ENCODE results near the gene RABGEF1. TPM values are rescaled to one million over a fixed set of nuclear protein-coding genes. Genes with fewer than 3 reads are reported as not detected.

The RABGEF1 gene
- total RNA-seq, 3 donors from 2014 or later (not counting 1 experiment from before 2014, with no cell fraction given), result 26.1 to 38.1 (median 31.7) TPM

- Histone ChIP-seq H3K27me3 (ENCODE audit: control insufficient read depth, insufficient read depth, low read length) (no peaks in the 10 kb centered on the region), H3K27ac (ENCODE audit: low read length) (no peak overlapping the region), H3K9me3 (ENCODE audit: control insufficient read depth, insufficient read depth, low read length) (no peaks in the 10 kb centered on the region), H3K4me3 (ENCODE audit: low read length) (no peak overlapping the region), H3K36me3 (ENCODE audit: control insufficient read depth, insufficient read depth, low read length) (peaks cover 54% of the 10 kb centered on the region), H3K4me1 (ENCODE audit: control insufficient read depth, insufficient read depth, low read length) (peaks cover 3% of the 10 kb centered on the region)
- ATAC-seq (no peak), DNase-seq (no peak)
- intact Hi-C loops (cut with micrococcal nuclease), result no loop called here
- H3K27me3 Mint-ChIP-seq (ENCODE audit: low read depth in 2 of 2), result no peaks in the 10 kb centered on the region
- TF ChIP-seq, protein P1, sequence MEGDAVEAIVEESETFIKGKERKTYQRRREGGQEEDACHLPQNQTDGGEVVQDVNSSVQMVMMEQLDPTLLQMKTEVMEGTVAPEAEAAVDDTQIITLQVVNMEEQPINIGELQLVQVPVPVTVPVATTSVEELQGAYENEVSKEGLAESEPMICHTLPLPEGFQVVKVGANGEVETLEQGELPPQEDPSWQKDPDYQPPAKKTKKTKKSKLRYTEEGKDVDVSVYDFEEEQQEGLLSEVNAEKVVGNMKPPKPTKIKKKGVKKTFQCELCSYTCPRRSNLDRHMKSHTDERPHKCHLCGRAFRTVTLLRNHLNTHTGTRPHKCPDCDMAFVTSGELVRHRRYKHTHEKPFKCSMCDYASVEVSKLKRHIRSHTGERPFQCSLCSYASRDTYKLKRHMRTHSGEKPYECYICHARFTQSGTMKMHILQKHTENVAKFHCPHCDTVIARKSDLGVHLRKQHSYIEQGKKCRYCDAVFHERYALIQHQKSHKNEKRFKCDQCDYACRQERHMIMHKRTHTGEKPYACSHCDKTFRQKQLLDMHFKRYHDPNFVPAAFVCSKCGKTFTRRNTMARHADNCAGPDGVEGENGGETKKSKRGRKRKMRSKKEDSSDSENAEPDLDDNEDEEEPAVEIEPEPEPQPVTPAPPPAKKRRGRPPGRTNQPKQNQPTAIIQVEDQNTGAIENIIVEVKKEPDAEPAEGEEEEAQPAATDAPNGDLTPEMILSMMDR (IDR thresholded peaks at IDR 0.05), result no peak
- no peak overlapping the region for H3K27ac Mint-ChIP-seq
- H3K4me3 Mint-ChIP-seq, result no peak overlapping the region
- no peaks in the 10 kb centered on the region for H3K9me3 Mint-ChIP-seq
- WGBS (ENCODE audit: insufficient coverage), result 94% methylated on average over 2 of the region's 2 CpGs
- peaks cover 6 to 24% of the 10 kb centered on the region in 2 donors for H3K4me1 Mint-ChIP-seq
- peaks cover 30% of the 10 kb centered on the region for H3K36me3 Mint-ChIP-seq
These were observed 36.4 kb downstream of the RABGEF1 start for GRCh38 chr7:66776800-66777442.

DNA sequence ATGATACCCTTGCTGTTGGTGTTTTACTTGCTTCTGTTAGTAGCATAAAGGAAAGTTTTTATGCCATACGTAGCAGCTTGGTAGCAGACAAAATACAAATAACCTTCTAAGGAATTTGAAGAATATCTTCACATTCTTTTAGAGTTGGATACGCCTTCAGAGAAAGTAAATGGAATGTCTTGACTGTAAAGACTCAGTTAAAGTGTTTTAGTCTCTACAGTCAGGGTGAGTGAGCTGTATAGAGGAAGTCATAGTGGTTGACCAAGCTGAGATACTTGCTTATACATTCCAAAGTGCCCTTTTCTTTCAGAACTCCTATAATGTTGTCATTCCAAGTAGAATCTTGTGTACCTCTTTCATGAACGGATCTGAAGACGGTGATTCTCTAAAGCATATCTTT is 37.7 kb downstream of the RABGEF1 start:
- no peaks in the 10 kb centered on the region for H3K27me3 Mint-ChIP-seq (ENCODE audit: low read depth in 2 of 2)
- DNase-seq (no peak), ATAC-seq (no peak)
- Histone ChIP-seq H3K36me3 (ENCODE audit: control insufficient read depth, insufficient read depth, low read length) (peaks cover 55% of the 10 kb centered on the region), H3K4me1 (ENCODE audit: control insufficient read depth, insufficient read depth, low read length) (peaks cover 3% of the 10 kb centered on the region), H3K27ac (ENCODE audit: low read length) (no peak overlapping the region), H3K4me3 (ENCODE audit: low read length) (no peak overlapping the region), H3K27me3 (ENCODE audit: control insufficient read depth, insufficient read depth, low read length) (no peaks in the 10 kb centered on the region), H3K9me3 (ENCODE audit: control insufficient read depth, insufficient read depth, low read length) (no peaks in the 10 kb centered on the region)
- H3K36me3 Mint-ChIP-seq, result peaks cover 30% of the 10 kb centered on the region
- no peaks in the 10 kb centered on the region for H3K9me3 Mint-ChIP-seq
- no peak overlapping the region for H3K4me3 Mint-ChIP-seq
- H3K4me1 Mint-ChIP-seq, result peaks cover 5 to 25% of the 10 kb centered on the region in 2 donors
- intact Hi-C loops (cut with micrococcal nuclease), result no loop called here
- peak overlapping the region in 1 of 2 donors; percentile 34 for H3K27ac Mint-ChIP-seq
- TF ChIP-seq, protein P1 (IDR thresholded peaks at IDR 0.05), result no peak
- WGBS (ENCODE audit: insufficient coverage), result 100% methylated on average over 3 of the region's 4 CpGs

DNA sequence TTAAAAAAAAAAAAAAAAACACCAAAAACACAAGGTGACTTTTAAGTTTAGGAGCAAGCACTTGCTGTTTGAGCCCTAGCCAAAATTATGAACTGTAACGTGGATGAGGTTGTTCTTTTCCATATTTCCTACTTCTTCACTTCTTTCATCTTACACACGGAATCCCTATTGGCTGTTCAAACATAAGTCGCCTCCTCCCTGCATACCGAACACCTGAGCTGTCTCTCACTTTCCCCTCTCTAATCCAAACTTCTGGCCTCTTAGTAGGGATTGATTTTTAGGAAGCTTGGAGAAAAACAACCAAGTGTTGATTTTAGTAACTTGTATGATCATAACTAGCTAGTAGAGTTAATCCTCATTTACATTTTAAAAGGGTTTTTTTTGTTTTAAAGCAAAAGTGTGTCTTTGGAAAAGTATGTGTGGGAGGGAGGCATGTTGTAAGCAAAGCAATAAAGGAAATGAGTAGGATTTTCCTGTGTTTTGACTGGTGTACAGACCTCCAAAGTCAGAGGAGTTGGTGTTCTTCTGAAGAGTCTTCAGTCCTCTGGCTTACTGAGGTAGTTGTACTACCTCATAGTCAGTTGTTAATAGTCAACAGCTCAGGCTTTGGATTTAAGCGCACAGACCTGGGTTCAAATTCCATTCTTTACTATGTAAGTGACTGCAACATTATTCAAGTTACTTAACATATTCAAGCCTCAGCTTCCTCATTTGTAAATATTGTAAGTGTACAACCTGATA is 39.3 kb downstream of the RABGEF1 start:
- Histone ChIP-seq H3K9me3 (ENCODE audit: control insufficient read depth, insufficient read depth, low read length) (no peaks in the 10 kb centered on the region), H3K27ac (ENCODE audit: low read length) (no peak overlapping the region), H3K27me3 (ENCODE audit: control insufficient read depth, insufficient read depth, low read length) (no peaks in the 10 kb centered on the region), H3K4me1 (ENCODE audit: control insufficient read depth, insufficient read depth, low read length) (peaks cover 3% of the 10 kb centered on the region), H3K36me3 (ENCODE audit: control insufficient read depth, insufficient read depth, low read length) (peaks cover 48% of the 10 kb centered on the region), H3K4me3 (ENCODE audit: low read length) (no peak overlapping the region)
- TF ChIP-seq, protein P1 (IDR thresholded peaks at IDR 0.05), result no peak
- intact Hi-C loops (cut with micrococcal nuclease), result no loop called here
- H3K4me3 Mint-ChIP-seq, result no peak overlapping the region
- 95% methylated on average over 3 of the region's 5 CpGs for WGBS (ENCODE audit: insufficient coverage)
- peaks cover 5 to 15% of the 10 kb centered on the region in 2 donors for H3K4me1 Mint-ChIP-seq
- H3K9me3 Mint-ChIP-seq, result no peaks in the 10 kb centered on the region
- ATAC-seq (no peak), DNase-seq (no peak)
- H3K36me3 Mint-ChIP-seq, result peaks cover 18% of the 10 kb centered on the region
- peak overlapping the region in 1 of 2 donors; percentile 4 for H3K27ac Mint-ChIP-seq
- H3K27me3 Mint-ChIP-seq (ENCODE audit: low read depth in 2 of 2), result no peaks in the 10 kb centered on the region

Measured in natural killer cell (primary cell).